Measurements from ENCODE around the gene MORN5.

MORN5 gene

DNA sequence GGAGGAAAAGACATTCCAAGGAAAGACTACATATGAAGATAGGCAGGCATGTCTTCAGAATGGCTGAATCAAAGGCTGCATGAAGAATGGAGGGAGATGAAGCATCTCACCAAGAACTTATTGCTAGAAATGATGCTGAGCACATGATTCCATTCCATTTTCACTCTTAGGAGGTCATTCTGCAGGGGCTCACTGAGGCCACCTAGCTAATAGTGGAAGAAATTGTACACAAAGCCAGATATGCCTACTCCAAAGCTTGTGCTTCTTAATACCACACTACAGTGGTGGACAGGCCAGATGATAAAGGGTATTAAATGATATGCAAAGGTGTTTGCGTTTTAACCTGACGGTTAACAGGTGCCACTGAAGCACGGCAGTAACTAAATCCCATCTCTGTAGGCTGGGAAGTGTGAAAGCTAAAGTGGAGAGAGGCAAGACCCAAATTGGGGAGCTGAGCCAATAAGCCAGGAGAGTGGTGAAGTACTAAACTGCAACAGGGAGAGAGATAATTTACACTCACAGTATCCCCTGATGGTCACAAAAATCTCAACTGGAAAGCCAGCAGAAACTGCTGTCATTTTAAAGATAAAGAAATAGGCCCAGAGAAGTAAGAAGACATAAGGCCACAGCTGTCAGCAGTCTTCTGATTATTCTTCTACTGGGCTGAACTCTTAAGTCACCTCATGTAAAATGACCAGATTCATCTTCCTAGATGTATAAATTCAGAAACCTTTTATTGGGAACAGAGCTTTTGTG, 14.7 kb upstream of the MORN5 start:
- ATAC-seq = no peak

DNA sequence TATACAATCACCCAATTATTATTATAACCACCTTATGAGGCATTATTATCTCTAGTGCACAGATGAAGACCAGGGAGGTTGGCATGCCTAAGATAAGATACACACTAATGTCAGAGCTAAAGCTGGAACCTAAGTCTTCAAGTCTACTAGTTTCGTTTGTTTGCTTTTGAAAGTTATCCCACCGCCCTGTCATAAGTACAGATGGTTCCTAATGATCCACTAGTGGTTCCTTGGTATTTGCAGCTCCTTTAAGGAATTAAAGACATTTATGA, 14.2 kb upstream of the MORN5 start:
- ATAC-seq = no peak

DNA sequence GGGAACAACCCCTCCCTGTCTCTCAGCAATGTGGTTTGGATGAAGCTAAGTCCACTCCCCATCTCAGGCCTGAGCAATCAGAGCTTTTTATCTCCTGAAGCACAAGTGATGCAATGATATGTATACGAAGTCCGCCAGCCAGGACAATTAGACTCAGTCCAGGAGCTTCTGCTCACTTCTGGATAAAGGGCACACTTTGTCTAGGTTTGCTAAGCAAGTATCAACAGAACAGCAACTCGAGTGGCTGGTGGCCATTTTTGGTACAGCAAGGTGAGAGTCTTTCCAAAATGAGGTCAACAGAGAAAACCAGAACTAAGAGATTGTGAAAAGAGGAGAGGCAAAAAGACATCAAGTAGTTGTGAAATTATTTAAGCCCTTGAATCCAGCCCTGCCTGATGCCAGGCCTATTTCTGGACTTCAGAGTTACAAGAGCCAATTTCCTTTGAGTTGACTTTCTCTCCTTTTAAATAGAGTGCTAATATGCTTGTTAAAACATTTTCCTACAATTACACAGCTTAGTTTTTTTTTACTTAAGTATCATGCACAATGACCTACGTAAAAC, 8.4 kb upstream of the MORN5 start:
- no peak for ATAC-seq

GRCh38 chr9:122155796-122156195, 3.9 kb upstream of the MORN5 start:
- no peak for ATAC-seq

DNA sequence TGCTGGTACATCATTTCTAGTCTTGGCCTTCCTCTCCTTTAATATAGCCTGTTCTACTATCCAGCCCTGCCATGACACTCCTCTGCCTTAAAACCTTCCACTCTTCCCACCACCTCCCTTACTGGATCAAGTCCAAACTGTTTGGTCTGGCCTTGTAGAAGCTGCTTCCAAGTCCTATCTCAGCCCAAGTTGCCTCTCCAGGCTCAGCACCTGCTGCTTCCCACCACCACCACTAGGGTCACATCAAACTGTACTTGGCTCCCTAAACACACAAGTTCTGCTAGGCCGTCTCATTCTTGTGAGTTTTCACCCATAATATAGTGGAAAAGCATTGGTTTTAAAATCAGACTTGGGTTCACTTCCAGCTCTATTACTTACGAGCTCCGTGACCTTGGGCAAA, 1.5 kb upstream of the MORN5 start:
- ATAC-seq = no peak

GRCh38 chr9:122159925-122160246, 178 bp downstream of the MORN5 start:
- ATAC-seq = no peak

DNA sequence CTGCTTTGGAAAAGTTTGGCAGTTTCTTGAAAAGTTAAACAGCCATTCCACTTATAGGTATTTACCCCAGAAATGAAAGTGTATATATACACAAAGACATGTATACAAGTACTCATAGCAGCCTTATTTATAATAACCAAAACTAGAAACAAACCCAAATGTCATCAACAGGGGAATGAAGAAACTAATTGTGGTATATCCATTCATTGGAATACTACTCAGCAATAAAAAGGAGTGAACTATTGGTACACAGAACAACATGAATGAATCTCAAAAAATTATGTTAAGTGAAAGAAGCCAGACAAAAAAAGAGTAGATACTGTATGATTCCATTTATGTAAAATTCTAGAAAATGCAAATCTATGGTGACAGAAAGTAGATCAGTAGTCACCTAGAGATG, 2.7 kb downstream of the MORN5 start:
- no peak for ATAC-seq

- no peak for ATAC-seq
These were observed 4.6 kb downstream of the MORN5 start for GRCh38 chr9:122164286-122164685.

DNA sequence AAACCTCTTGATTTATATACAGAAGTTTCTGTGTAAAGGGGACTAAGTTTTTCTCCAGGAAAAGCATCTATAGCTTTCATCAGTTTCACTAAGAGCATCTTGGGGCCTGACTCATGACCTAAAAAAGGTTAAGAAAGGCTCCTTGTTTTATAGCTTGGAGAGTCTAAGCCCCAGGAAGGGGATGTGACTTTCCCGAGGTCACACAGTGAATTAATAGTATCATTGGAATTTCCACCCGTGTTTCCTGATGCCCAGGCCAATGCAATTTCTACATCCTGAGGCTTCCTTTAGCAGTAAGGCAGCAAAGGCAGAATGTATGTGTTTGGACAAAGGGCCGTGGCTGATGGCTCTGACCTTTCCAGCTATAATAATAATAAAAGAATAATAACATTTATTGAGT, 8.6 kb downstream of the MORN5 start:
- ATAC-seq = no peak

- no peak for ATAC-seq
These were observed 12.4 kb downstream of the MORN5 start for GRCh38 chr9:122172131-122172530.

GRCh38 chr9:122173670-122174069, 14.0 kb downstream of the MORN5 start:
- ATAC-seq = no peak

DNA sequence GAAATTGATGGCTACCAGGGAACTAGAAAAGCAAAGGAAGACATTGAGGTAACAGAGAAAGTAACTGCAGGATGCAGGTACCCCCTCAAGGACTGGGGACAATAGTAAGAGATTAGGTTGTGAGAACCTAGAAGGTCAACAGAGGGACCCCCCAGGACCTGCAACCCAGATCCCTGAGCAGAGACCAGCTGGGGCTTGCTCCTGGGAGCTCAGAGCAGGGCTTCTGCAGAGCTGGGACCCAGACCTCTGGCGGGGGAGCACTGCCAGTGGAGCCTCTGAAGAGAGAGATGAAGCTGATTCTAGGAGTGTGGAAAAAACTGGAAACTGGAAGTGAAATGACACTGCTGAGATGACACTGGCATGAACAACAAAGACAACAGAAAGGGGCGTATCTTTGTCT, 17.2 kb downstream of the MORN5 start:
- ATAC-seq = no peak

DNA sequence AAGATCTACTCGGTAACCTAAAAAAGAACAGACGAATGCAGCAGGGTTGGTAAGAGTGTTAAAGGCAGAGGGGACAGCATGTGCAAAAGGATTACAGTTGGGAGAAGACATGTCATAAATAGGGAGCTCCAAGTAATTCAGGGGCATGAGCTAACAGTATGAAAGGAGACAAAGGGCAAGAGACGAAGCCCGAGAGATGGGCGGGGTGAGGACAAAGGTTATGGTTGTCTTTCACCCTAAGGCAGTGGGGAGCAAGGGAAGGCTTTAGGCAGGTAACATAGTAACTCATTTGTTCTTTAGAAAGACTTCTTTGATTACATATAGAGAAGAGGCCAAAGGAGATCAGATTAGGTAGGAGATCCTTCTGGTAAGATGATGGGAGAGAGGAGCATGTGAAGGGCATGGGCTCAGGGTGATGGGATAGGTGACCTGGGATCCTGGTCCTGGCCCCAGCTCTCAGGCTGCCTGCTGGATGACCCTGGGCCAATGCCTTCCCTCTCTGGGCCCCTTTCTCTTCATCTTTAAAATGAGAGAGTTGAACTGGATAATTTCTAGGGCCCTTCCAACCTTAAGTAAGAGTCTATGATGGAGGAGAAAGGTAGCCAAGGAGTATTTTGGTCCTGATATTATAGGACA, 19.5 kb downstream of the MORN5 start:
- no peak for ATAC-seq

DNA sequence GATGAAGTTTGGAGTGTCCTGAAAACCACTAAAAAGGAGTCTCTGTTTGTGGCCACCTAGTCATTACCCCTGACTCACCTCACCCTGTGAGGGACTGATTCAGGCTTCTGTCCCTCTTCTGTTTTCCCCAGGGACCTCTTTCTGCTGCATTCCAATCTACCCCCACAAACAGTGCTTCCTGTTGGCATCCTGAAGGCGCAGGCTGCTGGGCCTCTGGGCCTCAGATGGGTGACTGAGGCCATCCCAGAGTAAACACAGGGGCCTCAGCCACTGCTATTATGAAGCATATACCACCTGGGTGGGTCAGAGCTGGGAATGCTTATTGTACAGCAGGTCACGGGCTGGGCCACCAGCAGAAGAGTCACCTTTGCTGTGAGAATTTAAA, 20.0 kb downstream of the MORN5 start:
- ATAC-seq = no peak

DNA sequence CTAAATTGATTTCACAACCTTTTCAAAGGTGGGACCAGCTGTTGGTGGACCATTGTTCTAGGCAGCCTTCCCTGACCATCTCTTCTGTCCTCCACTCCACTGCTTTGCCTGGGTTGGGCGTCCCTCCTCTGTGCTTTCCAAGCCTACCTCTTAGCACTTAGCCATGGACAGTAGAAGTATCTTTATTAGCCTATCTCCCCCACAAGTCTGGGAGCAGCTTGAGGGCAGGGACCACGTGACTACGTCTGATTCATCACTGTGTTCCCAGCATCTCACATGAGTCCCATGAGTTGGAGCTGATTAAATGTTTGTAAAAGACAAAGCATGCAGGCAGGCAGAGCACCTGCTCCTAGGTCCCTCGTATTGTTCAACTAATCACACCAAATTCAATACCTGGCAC, 20.9 kb downstream of the MORN5 start:
- ATAC-seq = no peak

GRCh38 chr9:122183501-122183900, 23.8 kb downstream of the MORN5 start:
- ATAC-seq = no peak

- no peak for ATAC-seq
These were observed 24.8 kb downstream of the MORN5 start for GRCh38 chr9:122184551-122184950.

GRCh38 chr9:122186301-122186700, 26.6 kb downstream of the MORN5 start:
- no peak for ATAC-seq

- ATAC-seq = no peak
These were observed 27.2 kb downstream of the MORN5 start for GRCh38 chr9:122186777-122187470.

DNA sequence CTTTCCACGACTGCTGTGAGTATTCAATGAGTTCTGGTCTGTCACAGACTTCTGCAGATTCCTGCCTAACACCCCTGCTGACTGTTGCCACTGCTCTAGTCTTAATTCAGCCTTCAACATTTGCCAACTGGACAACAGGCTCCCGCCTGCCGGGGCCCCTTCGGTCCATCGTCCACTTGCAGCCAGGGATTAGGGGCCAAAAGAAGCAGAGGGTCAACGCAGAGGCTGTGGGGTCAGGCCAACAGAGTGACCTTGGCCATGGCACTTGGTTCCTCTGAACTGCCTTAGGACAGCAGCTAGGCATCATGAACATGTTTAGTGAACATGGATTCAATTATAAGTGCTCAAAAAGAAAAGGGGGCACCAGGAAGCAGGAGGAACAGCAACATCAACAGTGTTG, 28.7 kb downstream of the MORN5 start:
- ATAC-seq = no peak

- ATAC-seq = peak; percentile 20 to 41
These were observed 31.1 kb downstream of the MORN5 start for GRCh38 chr9:122190597-122191381.

- ATAC-seq = no peak
These were observed 31.9 kb downstream of the MORN5 start for GRCh38 chr9:122191584-122191983.

DNA sequence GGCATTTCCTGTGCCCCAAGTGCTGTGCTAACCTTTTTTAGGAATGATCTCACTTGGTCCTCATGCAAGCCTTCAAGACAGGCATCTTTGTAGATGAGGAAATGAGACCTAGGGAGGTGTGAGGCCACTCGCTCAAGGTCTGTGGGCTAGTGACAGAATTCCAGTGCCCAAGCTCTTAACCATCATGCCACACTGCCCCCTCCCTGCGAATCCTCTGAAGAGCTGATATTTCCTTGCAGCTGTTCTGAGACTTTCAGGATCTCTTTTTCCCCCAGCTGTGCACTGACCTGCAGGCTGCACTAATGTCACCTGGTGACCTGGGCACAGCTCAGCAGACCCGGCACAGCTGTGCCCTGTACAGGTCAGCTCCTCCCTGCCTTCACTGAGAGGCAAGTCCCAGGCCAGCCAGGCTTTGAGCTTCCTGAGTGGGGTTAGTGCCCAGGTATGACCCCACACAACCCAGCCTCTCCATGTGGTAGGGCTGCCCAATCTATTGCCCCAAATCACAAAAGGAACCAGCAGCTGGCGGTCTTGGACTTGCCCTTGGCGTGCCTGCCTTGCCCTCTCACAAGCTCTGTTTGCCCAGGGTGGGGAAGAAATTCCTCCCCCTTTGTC, 32.7 kb downstream of the MORN5 start:
- ATAC-seq = no peak

Data from activated CD4-positive, CD25-positive, alpha-beta regulatory T cell treated with anti-CD3 and anti-CD28 coated beads, Interleukin-2, amount 50 U/mL, for 24 hours (primary cell).